GF-D8 (cell line): ENCODE measurements around the gene RAF1.
"Not testable (repeated sequence)": the region's sequence is repeated elsewhere in the genome, so short reads cannot be mapped to it uniquely, and the experiment has no call there.

ENCODE experiments used
- DNase-seq: peaks from one replicate; lab custom pipeline; 2025; lab: John Stamatoyannopoulos, UW

RAF1 gene

DNA sequence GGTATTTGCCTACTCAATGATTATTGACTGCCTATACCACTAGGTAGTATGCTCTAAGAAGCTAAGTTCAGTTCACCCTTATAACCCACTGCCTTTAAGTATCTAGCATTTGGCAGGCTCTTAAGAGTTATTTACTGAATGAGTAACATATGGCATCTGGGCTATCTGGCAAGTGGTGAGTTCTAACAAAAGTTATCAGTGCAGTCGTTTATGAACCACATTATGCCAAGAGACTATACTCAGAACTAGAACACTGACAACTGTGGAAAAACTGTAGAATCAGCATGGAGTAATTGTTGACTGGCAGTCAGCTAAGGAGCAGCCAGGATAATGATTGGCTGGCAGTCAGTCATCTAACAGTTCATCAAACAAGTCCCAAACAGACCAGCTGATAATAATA is 25.8 kb downstream of the RAF1 start:
- no peak for DNase-seq

DNA sequence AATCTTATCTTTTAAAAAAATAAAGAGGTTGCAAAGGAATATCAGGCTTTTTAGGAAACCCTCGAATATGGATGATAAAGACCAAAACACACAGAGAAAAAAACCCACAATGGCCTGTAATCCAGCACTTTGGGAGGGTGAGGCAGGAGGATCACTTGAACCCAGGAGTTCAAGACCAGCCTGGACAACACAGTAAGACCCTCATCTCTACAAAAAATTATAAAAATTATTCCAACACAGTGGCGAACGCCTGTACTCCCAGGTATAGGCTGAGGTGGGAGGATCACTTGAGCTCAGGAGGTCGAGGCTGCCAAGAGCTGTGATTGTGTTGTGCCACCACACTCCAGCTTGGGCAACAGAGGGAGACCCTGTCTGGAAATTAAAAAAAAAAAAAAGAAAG is 30.8 kb downstream of the RAF1 start:
- DNase-seq: no peak

DNA sequence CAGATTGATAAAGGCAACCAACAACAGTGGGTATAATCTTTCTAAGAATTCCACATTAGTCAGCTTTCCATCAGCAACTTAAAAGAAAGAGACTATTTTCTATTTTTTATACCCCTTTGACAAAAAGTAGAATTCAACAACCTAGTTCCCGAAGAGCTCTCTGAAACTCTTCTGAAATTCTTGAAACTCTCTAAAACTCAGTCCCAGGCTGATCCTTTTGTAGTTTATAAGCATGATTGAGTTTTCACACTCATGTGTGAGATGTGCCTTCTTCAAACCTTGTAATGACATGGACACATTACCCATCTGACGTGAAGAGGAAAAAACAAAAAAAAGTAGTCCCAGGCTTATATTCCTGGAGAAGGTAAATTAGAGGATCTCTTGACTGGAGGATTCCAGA is 31.4 kb downstream of the RAF1 start:
- DNase-seq: no peak

DNA sequence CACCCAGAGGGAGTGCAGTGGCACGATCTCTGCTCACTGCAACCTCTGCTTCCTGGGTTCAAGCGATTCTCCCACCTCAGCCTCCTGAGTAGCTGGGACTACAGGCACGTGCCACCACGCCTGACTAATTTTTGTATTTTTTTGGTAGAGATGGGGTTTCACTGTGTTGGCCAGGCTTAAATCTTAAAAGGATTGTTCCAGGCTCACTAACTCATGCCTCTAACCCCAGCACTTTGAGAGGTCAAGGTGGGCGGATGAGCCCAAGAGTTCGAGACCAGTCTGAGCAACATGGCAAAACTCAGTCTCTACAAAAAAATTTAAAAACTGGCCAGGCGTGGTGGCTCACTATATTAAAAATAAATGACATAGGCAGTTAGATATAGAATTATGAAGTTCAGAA is 33.1 kb downstream of the RAF1 start:
- not testable (repeated sequence) for DNase-seq

DNA sequence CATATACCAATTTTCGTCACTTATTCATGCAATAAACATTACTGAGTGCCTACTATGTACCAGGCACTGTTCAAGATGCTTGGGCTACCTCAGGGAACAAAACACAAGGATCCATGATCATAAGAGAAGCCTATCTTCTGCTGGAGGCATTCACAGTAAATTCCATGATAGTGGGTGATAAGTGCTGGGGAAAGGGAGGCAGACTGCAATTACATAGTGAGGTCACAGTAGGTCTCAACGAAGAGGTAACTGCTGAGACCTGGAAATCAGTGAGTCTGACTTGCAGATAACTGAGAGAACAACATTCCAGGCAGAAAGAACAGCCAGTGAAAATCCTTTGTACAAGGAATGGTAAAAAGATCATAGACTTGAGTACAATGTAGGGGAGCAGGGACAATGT is 33.6 kb downstream of the RAF1 start:
- DNase-seq: no peak

DNA sequence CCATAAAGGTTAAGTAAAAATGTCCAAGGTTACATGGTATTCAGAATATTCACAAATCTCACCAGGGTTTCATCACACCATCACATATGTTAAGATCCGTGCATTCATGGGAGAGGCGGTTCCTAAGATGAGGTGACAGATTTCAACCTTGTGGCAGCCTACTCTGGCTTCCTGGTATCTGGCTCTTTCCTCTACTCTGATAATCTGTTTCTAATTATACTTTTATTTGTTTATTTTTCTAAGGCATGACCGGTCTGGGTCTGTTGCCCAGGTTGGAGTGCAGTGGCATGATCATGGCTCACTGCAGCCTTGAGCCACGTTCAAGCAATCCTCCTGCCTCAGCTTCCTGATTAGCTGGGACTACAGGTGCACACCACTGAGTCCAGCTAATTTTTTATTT is 34.4 kb downstream of the RAF1 start:
- no peak for DNase-seq

DNA sequence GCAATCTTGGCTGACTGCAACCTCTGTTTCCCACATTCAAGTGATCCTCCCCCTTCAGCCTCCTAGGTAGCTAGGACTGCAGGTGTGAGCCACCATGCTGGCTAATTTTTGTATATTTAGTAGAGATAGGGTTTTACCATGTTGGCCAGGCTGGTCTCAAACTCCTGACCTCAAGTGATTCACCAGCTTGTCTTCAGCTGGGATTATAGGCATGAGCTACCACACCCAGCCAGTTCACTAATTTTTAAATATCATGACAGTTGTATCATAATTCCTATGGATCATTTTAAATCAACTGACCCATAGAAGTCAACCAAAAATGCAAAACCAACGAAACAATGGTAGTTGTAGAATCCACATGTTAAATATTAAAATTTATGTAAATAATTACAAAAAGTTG is 35.1 kb downstream of the RAF1 start:
- DNase-seq: no peak

DNA sequence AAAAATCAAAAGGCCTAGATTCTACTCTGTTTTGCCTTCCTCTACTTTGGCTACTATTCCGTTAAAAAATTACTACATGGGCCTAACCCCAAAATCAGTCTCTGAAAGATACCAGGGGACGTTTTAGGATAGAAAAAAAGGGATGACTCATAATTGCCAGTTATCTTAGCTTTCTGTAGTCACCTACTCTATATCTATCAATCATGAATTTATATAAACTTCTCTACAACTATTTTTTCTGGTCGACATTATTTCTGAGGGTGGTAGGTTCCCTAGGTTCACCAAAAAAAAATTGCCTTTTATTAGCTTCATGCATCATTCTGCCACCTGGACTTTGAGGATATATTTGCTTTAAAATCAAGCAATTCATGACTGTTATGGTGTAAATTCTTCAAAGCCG is 36.5 kb downstream of the RAF1 start:
- no peak for DNase-seq

DNA sequence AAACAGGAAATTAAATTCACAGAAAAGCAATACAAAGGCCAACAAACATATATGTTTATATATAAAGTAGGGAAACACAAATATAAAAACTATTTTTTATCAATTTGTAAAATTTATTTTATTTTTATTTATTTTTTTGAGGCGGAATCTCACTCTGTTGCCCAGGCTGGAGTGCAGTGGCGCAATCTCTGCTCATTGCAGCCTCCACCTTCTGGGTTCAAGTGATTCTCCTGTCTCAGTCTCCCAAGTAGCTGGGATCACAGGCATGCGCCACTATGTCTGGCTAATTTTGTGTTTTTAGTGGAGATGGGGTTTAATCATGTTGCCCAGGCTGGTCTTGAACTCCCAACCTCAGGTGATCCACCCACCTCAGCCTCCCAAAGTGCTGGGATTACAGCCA is 39.0 kb downstream of the RAF1 start:
- not testable (repeated sequence) for DNase-seq

DNA sequence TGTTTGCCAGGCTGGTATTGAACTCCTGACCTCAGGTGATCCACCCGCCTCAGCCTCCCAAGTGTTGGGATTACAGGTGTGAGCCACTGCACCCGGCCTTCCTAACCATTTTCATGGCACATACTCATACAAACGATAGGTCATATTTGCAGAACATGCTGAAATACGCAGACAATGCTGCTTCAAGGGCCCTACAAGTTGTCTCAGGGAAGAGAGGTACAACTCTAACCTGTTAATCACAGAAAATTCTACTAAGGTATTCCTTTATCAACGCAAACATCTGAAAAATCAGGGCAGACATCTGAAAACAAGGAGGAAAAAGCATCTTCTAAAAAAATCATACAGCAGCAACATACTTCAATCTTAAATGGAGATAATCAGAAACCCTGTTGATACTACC is 39.9 kb downstream of the RAF1 start:
- DNase-seq: no peak

DNA sequence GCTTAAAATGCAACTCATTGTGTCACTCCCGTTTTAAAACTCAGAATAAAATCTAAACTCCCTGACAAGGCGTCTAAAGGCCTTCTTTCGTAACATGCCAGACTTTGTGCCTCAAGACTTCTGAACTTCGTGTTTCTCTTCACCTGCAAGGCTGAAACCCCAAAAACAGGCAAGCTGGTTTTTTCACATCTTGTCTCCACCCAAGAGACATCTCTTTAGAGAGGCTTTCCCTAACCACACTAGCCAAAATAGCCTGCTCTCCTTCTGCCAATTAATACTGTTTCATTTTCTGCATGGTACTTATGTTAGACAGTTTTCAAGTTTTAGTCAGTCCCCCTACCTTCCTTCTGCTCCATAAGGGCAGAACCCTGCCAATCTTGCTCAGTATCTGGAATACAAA is 41.6 kb downstream of the RAF1 start:
- no peak for DNase-seq

DNA sequence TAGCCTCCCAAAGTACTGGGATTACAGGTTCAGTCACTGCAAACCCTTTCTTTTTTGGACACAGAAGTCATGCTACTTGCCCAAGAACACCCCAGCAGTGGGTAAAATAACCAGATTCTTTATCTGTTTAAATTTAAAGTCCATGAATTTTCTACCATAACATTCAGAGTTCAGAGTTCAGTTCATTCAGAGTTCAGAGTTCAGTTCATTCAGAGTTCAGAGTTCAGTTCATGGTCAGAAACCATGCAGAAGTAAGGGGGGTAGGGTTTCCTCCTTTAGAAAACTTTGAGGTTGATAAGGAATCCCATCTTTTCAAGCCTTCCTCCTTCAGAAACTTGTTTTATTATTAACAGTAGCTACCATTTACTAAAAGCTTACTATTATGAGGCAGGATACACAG is 43.2 kb downstream of the RAF1 start:
- no peak for DNase-seq

DNA sequence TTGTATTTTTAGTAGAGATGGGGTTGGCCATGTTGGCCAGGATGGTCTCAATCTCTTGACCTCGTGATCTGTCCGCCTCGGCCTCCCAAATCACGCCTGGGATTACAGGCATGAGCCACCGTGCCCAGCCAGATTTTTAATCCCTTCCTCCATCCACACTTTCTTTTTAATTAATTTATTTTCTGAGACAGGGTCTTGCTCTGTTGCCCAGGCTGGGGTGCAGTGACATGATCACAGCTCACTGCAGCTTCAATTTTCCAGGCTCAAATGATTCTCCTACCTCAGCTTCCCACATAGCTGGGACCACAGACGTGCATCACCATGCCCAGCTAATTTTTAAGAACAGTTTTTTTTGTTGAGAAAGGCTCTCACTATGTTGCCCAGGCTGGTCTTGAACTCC is 43.6 kb downstream of the RAF1 start:
- DNase-seq: no peak

DNA sequence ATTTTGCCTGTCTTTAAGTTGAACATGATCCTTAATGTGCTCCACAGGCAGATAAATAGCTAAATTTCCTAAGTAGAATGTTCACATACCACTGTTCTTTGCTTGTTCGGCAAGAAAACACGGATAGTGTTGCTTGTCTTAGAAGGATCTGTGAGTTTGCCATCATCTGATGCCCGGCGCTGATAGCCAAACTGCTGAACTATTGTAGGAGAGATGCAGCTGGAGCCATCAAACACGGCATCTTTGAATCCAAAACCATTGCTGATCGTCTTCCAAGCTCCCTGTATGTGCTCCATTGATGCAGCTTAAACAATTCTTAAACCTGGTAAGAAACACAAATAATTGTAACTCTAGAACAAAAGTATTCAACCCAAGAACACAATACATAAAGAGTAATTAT is 45.5 kb downstream of the RAF1 start:
- no peak for DNase-seq

DNA sequence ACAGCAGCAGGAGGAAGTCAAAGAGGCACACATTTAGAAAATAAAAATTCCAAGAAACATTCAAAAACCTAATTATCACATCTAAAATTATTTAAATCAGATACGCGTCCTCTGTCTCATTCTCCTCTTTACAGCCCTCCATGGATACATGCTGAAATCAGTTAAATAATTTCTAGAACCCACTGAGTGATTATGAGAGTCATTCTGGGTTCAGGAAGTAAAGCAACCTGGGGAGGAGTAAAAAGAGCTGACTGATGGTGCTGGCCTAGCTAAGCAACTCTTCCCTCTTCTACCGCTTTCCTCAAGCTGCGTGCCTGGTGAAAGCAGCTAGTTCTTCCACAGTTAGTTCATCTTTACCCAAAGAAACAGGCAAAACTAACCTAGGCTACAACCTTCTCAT is 48.7 kb downstream of the RAF1 start:
- DNase-seq: no peak

DNA sequence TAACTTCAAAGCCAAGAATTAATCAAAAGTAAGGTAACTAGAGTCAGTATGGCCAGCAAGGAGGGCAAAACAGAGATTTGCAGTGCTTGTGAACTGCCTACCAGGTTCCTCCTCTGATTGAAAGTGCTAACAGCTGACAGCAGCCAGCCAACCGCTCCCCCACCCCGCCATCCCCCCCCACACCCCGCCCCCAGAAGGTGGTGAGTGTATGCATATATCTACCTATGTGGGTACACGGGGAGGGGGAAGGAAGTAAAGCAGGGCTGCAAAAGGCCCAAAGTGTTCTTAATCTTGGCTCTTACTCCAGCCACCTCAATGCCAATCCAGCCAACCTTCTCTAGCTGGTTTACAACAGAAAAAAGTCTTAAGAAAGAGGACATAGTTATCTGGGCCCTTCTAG is 50.7 kb downstream of the RAF1 start:
- DNase-seq: no peak

DNA sequence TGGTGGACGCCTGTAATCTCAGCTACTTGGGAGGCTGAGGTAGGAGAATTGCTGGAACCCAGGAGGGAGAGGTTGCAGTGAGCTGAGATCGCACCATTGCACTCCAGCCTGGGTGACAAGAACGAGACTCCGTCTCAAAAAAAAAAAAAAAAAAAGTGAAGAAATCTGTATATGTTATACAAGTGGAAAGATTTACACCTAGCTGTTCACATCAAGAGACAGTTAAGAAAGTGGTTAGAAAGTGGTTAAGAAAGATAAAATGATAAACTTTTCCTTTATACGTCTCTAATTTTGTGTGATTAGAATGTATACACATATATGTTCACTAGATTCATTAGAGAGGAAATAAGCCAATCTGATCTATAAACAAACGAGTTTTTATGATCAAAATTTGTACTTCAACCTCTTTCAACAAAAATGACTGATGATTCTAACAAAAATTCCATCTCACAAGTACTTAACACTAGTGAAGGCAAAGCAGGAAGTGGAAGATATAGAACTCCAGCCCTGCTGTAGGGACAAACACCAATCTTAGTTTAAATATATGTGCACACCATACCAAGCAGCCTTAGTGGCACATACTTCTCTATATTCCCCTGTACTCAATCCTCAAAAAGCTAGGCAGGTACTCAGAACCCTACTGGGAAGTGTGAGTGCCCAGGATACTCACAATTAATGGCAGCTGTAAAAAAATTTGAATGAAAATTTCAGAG is 51.2 kb downstream of the RAF1 start:
- DNase-seq: no peak

DNA sequence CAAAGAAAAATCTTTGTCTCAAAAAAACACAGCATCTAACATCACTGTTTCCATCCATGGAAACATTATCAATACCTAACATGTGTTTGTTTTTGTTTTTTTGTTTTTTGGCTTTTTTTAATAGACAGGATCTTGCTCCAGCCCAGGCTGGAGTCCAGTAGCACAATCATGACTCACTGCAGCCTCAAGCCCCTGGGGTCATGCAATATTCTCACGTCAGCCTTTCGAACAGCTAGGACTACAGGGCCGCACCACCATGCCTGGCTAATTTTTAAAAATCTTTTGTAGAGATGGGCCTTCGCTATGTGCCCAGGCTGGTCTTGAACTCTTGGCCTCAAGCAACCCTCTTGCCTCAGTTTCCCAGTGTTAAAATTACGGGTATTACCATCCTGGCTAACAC is 52.8 kb downstream of the RAF1 start:
- DNase-seq: no peak

DNA sequence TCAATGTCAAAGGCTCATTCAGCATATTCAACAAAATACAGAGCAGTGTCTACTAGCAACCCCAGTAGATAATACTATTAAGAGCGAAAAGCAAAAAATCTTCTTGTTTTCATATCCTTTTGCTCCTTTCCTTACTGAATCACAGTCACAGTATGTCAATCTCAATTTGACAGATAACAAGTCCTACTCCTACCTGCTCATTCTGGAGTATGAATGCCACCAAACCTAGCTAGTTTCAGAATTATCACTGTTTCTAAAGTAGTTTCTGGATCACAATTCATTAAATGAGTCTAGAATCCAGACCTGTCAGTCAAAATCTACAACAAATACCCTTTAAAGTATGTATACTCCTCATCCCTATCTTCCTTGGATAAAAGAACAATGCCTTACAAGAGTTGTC is 55.5 kb downstream of the RAF1 start:
- DNase-seq: no peak

DNA sequence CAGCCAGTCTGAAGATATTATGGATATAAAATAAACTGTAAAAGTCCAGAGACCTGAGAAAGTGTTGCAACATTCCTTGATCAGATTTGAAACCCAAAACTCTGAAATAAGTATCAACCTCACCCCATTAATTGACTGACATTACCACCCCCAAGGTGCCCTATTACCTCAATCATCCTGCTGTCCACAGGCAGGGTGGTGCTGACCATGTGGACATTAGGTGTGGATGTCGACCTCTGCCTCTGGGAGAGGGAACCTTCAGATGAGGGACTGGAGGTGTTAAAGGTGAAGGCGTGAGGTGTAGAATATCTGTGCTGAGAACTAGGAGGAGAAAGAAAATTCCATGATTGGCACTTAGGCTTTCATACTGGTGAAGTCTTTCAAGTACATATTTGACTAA is 59.9 kb downstream of the RAF1 start:
- no peak for DNase-seq

DNA sequence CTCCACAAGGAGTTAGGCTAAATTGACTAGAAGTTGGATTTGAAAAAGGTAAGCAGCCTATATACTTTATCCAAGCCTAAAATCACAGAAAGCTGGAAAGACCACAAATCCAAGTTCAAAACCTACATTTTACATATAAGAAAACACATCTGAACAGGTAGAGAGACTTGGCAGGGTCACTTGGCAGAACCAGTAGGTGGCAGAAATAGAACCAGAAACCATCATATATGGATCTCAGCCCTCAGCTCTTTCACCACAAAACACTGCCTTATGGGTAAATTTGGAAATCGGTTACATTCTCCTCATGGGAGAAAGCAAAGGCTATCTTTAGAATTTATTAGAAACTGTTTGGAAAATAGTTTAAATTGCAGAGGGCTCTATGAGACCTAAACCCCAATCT is 62.8 kb downstream of the RAF1 start:
- DNase-seq: no peak

DNA sequence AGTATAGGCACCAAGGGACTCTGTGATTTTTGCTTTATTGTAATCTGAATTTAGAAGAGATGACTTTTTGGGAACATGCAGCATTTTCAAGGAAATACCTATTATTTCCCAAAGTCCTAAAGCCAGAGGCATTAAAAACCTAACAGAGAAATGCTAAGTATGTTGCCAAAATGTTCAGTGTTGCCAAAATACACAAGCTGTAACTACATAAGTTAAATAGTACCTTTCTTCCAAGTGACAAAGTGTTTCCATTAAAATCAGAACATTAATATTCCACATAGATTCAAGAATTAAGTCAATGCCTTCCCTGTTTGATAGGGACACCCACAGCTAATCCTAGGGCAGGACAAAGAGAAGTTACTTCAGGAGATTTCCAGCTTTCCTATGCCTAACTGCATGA is 65.0 kb downstream of the RAF1 start:
- DNase-seq: no peak

DNA sequence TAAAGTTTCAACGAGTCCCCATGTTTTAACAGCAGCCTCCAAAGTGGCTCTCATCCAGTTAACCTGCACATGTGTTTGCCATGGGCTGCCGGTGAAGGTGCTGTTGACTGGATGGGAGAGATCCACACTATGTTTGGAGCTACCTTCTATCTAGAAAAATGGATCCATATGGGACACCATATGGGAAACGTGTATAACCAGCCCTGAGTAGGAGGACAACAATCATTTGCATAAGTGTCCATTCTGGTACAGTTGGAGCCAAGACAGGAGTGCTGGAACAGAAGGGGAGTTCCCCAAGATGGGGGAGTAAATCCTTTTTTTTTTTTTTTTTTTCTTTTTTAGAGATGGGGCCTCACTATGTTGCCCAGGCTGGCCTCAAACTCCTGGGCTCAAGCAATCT is 70.4 kb downstream of the RAF1 start:
- DNase-seq: no peak

DNA sequence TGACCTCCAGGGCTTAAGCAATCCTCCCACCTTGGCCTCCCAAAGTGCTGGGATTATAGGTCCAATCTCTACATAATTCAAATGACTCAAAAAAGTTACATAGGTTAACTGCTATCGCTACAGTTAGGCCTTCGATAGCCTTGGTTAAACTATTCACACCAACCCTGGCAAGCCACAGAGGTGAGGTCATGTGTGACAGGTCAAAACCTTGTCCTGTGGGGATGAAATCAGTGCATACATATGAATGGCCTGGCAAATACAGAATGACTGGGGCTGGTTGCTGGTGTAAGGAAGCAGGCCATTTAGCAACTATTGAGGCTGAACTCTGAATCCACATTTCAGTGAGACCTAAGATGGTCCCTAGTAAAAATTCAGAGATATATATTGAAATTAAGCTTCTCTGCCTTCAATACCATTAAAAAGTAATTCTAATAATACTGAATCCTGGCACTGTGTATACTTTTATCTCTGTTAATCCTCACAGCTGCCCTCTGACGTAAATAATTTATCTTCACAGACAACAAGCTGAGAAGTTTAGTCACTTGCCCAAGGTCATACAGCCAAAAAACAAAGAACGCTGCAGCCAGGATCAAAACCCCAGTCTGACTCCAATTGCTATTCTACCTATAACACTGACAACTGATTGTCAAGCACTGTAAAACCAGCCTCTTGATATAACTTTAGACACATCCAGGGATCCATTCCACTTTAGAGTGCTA is 71.8 kb downstream of the RAF1 start:
- DNase-seq: no peak
